Measurements from ENCODE around the gene METTL27.
"Not testable (repeated sequence)": the region's sequence is repeated elsewhere in the genome, so short reads cannot be mapped to it uniquely, and the experiment has no call there.

Gene METTL27

DNA sequence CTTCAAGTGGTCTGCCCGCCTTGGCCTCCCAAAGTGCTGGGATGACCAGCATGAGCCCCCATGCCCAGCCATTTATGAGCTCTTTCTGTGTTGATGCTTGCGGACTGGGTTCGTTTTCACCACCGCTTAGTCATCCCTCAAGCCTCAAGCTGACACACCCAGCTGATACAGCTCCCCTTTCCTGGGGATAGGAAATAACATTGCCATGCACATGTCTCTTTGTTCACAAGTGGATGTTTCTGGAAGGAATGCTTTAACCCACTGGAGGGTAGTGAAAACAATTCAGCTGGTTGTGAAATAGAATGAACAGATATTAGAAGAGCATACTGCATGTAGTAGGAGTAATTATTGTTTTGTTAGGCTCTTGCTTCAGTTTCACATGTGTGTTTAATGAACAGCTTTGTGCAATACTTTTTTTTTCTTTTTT lies 8.5 kb upstream of the METTL27 start:
- ChIA-PET POLR2A (interaction anchor here (0.6 to 1.2 kb wide), 10 partner anchors 8 to 146 kb away, joined by 3 to 8 read pairs (median 5); partner anchors contain the start of gene METTL27), CTCF (interaction anchor here (0.6 to 1.9 kb wide), 9 partner anchors 23 to 265 kb away, joined by 3 to 11 read pairs (median 3); partner anchors contain the start of gene ABHD11)
- DNase-seq (ENCODE audit: low read depth, low spot score): peak; percentile 98
- TF ChIP-seq, protein P1, sequence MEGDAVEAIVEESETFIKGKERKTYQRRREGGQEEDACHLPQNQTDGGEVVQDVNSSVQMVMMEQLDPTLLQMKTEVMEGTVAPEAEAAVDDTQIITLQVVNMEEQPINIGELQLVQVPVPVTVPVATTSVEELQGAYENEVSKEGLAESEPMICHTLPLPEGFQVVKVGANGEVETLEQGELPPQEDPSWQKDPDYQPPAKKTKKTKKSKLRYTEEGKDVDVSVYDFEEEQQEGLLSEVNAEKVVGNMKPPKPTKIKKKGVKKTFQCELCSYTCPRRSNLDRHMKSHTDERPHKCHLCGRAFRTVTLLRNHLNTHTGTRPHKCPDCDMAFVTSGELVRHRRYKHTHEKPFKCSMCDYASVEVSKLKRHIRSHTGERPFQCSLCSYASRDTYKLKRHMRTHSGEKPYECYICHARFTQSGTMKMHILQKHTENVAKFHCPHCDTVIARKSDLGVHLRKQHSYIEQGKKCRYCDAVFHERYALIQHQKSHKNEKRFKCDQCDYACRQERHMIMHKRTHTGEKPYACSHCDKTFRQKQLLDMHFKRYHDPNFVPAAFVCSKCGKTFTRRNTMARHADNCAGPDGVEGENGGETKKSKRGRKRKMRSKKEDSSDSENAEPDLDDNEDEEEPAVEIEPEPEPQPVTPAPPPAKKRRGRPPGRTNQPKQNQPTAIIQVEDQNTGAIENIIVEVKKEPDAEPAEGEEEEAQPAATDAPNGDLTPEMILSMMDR (IDR thresholded peaks at IDR 0.05; ENCODE audit: insufficient read depth, low read length, missing control alignments): no peak
- H3K4me3 ChIP-seq (ENCODE audit: low read depth, low read length): no peak overlapping the region

DNA sequence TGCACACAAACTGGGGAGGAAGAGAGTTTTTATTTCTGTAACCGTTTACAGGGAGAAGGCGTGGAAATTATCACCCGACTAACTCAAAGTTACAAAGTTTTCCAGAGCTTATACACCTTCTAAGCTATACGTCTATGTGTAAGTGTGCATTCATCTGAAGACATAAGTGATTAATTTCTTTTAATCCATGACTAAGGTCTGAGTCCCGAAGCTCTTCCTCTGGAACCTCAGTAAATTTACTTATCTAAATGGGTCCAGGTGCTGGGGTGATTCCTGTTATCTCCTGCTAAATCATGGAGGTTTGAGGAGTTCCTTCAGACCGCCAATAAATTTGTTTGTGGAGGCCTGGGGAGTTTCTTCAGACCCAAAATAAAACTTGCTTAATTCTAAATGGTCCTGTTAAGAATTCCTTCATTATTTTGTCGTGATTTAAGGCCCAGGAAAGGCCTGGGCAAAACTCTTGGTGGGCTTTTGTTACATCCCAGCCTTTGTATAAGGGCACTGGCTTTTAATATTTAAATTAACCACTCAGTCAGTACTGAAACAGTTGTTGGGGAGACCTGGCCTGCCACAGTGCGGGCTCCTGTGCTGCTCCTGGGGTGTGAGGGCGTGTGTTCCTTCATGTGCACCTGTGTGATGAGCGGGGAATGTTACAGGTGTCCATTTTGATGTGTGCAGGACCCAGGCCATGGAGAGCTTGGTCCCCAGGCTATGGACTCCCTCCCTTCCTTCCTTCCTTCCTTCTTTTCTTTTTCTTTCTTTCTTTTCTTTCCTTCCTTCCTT lies 5.8 kb upstream of the METTL27 start:
- TF ChIP-seq, protein P1 (IDR thresholded peaks at IDR 0.05; ENCODE audit: insufficient read depth, low read length, missing control alignments): no peak
- no peak overlapping the region for H3K4me3 ChIP-seq (ENCODE audit: low read depth, low read length)
- no peak for DNase-seq (ENCODE audit: low read depth, low spot score)
- POLR2A ChIA-PET: interaction anchor here (1.0 kb wide), 1 partner anchor 110 kb away, joined by 3 read pairs; the partner anchor contains the start of gene ABHD11
- CTCF ChIA-PET: interaction anchor here (1.0 to 1.8 kb wide), 4 partner anchors 8 to 241 kb away, joined by 3 to 8 read pairs (median 4); no protein-coding TSS in a partner anchor

DNA sequence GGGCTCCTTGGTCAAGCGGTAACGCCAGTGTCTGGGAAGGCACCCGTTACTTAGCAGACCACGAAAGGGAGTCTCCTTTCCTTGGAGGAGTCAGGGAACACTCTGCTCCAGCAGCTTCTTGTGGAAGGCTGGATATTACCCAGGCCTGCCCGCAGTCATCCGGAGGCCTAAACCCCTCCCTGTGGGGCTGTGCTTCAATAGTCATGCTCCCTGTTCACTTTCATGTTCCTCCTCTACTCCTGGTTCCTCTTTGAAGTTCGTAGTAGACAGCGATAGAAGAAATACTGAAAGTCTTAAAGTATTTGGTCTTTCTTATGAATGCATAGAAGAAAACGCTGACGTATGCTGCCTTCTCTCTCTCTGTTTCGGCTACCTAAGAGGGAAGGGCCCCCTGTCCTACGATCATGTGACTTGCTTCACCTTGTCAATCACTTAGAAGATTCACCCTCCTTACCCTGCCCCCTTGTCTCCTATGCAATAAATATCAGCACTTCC lies 3.4 kb upstream of the METTL27 start:
- CTCF ChIA-PET: interaction anchor here (1.3 kb wide), 1 partner anchor 34 kb away, joined by 3 read pairs; no protein-coding TSS in a partner anchor
- POLR2A ChIA-PET; H3K4me3 ChIP-seq (ENCODE audit: low read depth, low read length); DNase-seq (ENCODE audit: low read depth, low spot score): not testable (repeated sequence)

DNA sequence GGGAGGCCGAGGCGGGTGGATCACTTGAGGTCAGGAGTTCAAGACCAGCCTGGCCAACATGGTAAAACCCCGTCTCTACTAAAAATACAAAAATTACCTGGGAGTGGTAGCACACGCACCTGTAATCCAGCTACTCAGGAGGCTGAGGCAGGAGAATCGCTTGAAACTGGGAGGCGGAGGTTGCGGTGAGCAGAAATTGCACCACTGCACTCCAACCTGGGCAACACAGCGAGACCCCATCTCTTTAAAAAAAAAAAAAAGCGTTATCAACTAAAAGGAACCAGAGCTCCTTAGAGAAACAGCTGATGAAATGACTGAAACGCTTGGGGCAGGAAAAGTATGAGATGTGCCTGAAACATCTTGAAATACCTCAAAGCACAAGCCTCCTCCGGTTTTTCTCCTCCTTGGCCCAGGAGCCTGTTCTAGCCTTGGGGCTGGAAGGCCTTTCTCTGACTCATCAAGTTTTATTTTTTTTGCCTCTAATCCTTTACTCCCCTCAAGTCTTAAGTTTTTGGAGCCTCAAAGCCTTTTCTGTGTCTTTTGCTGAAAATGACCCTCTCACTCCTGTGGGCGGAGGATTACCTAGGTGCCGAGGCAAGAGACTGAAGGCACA lies 2.6 kb upstream of the METTL27 start:
- TF ChIP-seq, protein P1 (IDR thresholded peaks at IDR 0.05; ENCODE audit: insufficient read depth, low read length, missing control alignments): no peak
- ChIA-PET POLR2A (no interaction called here), CTCF (interaction anchor here (0.7 to 1.4 kb wide), 5 partner anchors 10 to 238 kb away, joined by 3 to 4 read pairs (median 3); no protein-coding TSS in a partner anchor)
- no peak overlapping the region for H3K4me3 ChIP-seq (ENCODE audit: low read depth, low read length)
- DNase-seq (ENCODE audit: low read depth, low spot score): no peak

DNA sequence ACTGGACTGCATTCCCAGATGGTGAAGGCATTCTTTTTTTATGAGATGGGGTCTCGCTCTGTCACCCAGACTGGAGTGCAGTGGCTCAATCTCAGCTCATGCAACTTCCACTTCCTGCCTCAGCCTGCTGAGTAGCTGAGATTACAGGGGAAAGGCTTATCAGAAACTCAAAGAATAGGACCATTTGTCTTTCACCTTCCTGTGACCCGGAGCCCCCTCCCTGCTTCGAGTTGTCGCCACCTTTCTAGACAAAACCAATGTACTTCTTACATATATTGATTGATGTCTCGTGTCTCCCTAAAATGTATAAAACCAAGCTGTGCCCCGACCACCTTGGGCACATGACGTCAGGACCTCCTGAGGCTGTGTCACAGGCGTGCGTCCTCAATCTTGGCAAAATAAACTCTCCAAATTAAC lies 1.8 kb upstream of the METTL27 start:
- POLR2A ChIA-PET: no interaction called here
- CTCF ChIA-PET: interaction anchor here (0.7 to 1.4 kb wide), 5 partner anchors 11 to 237 kb away, joined by 3 to 4 read pairs (median 3); no protein-coding TSS in a partner anchor
- TF ChIP-seq, protein P1 (IDR thresholded peaks at IDR 0.05; ENCODE audit: insufficient read depth, low read length, missing control alignments): no peak

DNA sequence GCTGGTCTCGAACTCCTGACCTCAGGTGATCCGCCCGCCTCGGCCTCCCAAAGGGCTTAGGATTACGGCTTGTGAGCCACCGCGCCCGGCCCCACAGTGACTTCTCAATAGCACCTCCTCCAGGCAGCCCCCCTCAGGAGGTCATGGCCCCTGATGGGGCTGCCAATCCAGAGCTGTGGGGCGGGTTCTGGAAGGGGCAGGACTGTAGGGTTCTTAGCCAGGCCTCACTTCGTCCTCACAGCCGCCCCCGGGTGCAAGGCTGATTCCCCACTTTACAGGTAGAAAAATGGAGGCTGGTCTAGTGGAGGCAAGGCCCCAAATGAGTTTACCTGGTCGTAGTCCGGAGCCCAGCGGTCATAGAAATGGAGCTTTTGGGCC lies 638 bp downstream of the METTL27 start:
- TF ChIP-seq, protein P1 (IDR thresholded peaks at IDR 0.05; ENCODE audit: insufficient read depth, low read length, missing control alignments): no peak
- ChIA-PET POLR2A (no interaction called here), CTCF (interaction anchor here (1.1 to 2.6 kb wide), 4 partner anchors 12 to 234 kb away, joined by 3 to 9 read pairs (median 4); no protein-coding TSS in a partner anchor)
- peak overlapping the region; percentile 75 for H3K4me3 ChIP-seq (ENCODE audit: low read depth, low read length)
- no peak for DNase-seq (ENCODE audit: low read depth, low spot score)

More for the DNA sequence above, 1.8 kb upstream of the METTL27 start:
- DNase-seq (ENCODE audit: low read depth, low spot score): no peak
- H3K4me3 ChIP-seq (ENCODE audit: low read depth, low read length): no peak overlapping the region

Measured in AG04449 (cell line).